Endometrial microvascular endothelial cells (primary cell): ENCODE data around the gene NAMPT. TPM values are rescaled to one million over a fixed set of nuclear protein-coding genes. Genes with fewer than 3 reads are reported as not detected.
"Not testable (repeated sequence)": the region's sequence is repeated elsewhere in the genome, so short reads cannot be mapped to it uniquely, and the experiment has no call there.

Experiments
- in situ Hi-C: cut with HindIII; loops from 2 replicates; pipeline ENCODE4 v1.10.0; 2017; ENCODE audit warnings: low sequenced_read_pairs, low pct_unique_long_range_greater_than_20kb; ENCODE audit errors: inconsistent ontology term
- total RNA-seq: library from RNA; depleted of rRNA; stranded (reverse); fragments of >200 nt; gene quantifications from one replicate; pipeline ENCODE4 v1.2.3, GENCODE V29; 2015; ENCODE audit errors: inconsistent ontology term

The NAMPT gene
- total RNA-seq, 1 donor from 2014 or later: 305 TPM

DNA sequence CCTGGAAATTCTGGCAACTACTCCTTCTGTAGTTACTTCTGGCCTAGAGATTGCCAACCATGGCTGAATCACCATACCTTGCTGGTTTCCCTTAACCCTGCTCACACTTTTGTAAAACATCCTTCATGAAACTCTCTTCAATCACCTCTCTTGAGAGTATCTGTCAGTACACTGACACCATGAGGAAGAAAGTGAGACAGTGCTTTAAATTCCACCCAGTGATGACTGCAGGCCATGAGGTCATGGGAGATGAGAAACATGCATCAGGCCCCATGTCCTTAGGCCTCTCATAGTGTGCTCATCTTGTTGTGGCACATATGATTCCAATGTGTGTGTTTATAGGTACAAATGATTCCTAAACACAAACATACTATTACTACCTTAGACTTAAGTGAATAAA, 24.6 kb upstream of the NAMPT start:
- in situ Hi-C loops: no loop called here

DNA sequence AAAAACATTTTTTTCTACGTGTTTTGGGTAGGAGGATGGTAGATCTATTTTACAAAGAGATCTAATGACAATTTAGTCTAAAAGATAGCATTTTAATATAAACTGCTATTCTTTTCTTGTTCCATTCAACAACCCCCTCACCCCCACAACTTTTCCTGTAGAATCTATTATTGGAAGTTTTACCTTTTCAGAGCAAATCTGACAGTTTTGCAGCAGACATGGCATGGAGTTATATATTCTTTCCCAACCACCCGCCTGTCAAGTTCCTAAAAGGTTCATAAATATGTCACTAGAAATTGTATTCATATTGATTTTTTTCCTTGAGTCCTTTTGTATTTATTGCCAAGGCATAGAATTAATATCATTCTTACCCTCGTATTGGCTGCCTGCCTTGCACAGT, 21.5 kb upstream of the NAMPT start:
- in situ Hi-C loops: no loop called here

GRCh38 chr7:106305732-106306131, 20.9 kb upstream of the NAMPT start:
- in situ Hi-C loops: no loop called here

DNA sequence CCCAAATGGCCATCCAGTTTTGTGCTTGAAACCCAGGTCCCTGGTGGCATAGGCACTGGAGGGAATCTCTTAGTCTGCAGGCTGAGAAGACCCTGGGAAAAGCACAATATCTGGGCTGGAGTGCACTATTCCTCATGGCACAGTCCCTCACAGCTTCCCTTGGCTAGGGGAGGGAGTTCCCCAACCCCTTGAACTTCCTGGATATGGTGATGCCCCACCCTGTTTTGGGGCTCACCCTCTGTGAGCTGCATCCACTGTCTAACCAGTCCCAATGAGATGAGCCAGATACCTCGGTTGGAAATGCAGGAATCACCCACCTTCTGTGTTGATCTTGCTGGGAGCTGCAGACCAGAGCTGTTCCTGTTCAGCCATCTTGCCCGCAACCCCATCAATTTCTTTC, 19.8 kb upstream of the NAMPT start:
- in situ Hi-C loops: no loop called here

- in situ Hi-C loops: not testable (repeated sequence)
Observed at GRCh38 chr7:106298631-106299030, 13.8 kb upstream of the NAMPT start.

GRCh38 chr7:106298155-106298554, 13.4 kb upstream of the NAMPT start:
- in situ Hi-C loops: not testable (repeated sequence)

DNA sequence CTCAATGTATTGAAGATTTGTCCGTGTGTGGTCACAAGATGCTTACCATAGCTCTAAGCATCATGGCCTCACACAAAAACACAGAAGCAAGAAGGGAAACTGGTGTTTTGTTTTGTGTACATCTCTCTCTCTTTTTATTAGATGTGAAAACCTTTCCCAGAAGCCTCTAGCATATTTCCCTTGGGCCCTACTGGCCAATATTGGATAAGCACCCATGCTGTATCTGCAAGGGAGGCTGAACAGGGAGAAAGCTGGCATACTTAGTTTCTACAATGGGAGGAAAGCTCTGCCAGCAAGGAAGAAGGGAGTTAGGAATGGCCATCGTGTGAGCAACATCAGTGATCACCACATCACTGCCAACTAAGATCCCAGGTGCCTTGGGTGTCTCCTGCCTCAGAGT, 9.6 kb upstream of the NAMPT start:
- in situ Hi-C loops: no loop called here

DNA sequence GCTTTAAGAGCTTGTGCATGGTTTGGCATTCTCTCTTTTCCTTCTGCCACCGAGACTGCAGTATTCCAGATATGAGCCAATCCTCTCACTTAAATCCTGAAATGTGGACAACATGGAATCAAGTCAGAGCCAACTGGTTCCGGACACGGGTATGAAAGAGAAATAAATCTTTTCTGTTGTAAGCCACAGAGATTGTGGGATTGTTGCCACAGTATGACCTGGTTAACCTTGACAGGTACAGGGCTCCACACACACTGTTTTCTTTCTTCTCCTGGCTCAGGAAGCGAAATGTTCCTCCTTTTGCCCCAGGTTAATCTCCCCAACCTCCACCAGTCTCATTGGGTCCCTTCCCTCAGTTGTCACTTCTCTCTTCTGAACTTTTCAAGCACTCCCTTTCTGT, 6.5 kb upstream of the NAMPT start:
- in situ Hi-C loops: no loop called here

DNA sequence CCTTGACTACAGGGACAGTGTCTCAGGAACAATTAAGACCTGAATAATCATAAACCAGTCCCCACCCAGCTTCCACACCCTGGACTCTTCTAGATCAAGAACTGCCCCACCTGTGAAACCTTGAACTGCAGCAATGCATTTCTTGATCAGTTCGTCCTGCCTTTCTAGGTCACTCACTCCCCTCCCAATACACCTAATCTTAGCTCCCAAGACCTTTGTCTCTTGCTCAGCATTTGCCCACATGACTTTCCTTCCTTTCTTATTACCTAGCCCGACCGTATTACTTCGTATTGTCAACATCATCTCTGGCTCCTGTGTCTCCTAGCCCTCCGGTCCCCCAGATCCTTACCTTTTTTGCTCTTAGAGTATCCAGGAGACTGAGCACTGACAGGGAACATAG, 5.5 kb upstream of the NAMPT start:
- in situ Hi-C loops: no loop called here

DNA sequence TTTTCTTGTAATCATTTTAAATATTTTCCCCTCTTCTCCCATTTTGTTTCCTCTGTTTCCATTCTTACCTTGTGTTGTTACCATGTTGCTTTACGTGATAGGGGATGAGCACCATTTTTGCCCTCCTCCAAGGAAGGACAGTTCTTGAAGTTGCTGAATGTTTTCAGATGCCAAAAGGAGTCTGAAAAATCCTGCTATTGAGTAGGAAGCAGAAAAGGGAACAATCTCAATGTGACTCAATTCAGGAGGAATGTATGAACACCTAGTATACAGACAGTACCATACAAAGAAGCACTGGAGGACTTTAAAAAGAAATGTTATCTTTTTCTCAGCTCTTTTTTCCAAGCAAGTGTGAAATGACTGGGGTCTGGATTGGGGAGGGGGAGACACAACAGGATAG, 5.1 kb upstream of the NAMPT start:
- in situ Hi-C loops: no loop called here

- in situ Hi-C loops: no loop called here
Observed at GRCh38 chr7:106288263-106288662, 3.5 kb upstream of the NAMPT start.

DNA sequence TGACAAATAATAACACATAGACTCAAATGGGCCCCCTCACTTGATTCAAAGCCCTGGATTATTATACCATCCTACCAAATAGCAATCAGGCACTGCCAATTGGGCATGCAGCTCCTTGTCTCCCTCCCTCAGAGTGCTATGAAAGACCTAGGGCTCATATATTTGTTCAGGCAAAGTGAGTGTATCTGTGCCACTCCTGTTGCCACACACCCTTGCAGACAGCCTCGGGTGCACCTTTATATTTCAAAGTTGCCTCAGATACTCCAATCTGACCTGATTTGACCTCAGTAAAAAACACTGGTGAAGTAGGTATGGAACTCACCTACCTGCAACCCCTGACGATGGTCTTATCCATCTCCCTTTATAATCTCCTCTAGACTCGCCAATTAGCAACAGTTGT, 3.0 kb upstream of the NAMPT start:
- in situ Hi-C loops: no loop called here

GRCh38 chr7:106285855-106286492, 1.2 kb upstream of the NAMPT start:
- in situ Hi-C loops: no loop called here

- in situ Hi-C loops: no loop called here
Observed at GRCh38 chr7:106285051-106285854, 470 bp upstream of the NAMPT start.

DNA sequence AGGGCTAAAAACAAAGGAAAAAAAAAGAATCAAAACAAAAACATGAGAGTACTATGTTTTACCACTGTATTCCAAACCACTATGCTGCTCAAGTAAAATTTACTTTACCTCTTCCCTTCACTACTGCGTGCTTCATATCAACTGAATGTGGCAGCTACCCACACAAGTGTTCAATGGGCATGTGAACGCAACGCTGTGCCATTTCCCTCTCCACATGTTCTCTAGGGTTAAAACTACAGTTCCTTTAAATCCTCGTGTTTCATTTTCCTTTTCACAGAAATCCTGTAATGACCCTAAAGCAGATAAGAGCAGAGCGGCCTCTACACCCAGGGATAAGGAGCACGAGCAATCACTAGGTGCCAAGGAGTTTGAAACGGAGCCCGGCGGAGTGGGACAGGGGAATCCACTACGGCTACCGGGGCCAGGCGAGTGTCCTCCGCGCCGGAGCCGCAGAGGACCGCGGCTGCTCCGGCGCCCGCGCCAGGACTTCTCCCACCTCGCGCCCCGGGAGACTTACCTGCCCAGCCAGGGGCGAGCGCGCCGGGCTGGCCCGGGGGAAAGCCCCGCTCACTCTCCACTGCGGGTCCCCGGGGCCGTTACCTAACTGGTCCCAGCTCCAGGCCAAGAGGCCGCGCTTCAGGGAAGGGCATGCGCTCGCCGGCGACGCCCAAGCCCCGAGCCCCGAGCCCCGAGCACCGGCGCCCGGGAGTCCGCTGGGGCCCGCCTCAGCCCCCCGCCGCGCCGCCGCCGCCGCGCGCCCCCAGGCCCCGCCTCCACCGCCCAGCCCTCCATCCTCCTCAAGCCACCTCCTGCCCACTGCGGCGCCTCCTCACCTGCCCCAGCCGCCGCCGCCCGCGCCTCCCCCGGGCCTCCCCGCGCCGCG, 711 bp downstream of the NAMPT start:
- in situ Hi-C loops: no loop called here

GRCh38 chr7:106283501-106283830, 1.3 kb downstream of the NAMPT start:
- in situ Hi-C loops: no loop called here

- in situ Hi-C loops: no loop called here
Observed at GRCh38 chr7:106282852-106283251, 1.9 kb downstream of the NAMPT start.

DNA sequence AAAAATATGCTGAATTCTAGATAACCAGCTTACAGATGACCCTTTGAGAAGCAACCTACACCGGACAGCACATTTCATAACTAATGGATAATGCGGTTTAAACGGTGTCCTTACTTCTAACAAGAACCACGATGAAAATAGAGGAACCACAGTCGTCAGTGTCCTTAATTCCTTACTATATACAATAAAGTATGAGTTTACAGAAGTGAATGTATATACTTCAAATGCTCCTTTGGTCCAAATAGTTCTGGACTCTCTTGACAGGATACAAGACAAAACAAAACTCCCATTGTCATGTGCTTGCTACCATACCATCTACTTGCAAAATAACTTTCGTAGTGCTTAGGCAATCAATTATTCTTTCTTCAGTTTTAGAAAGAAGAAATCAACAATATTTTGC, 2.4 kb downstream of the NAMPT start:
- in situ Hi-C loops: no loop called here

DNA sequence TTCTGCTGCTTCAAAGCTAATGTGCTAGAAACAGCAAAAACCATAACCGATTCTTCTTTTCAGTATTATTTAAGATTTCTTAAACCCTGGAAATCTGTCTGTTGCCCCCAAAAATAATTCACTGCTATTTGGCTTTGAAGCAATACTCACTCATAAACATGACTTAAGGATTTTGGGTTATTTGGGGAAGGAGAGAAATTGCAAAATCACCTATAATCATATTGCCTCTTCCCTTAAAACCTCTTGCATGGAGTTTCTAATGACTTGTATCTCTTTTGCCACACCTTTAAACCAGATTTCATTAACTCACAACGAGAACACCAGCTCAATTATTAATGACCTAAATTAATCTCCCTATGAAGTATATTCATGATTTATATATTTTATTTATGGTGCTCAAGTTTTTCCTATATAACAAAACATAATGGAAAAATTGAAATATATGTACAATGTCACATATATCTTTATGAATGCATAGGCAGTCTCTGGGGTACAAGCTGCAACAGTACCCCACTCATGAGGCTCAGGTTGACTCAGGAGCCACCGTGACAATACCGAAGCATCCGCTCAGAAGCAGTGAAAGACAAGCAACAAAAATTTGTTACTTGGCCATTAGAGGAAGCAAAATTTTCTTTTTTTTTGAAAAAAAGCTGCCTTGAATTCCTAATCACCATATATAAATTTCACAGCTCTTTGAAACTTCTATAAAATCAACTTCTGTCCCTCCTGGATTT, 3.0 kb downstream of the NAMPT start:
- in situ Hi-C loops: no loop called here
